Small intestine (tissue), 7 donors: ENCODE results near the gene CLDN5. TPM values are rescaled to one million over a fixed set of nuclear protein-coding genes. Genes with fewer than 3 reads are reported as not detected.

ENCODE experiments used
- DNase-seq, 2 donors: peaks; one replicate each; pipeline versions ENCODE4 v3.0.0 to v3.0.0-alpha.2; 2013
- FAIRE-seq: peaks from 2 replicates; lab custom pipeline; 2012; peaks lifted over from hg19 to GRCh38; lab: Jason Lieb, UNC
- H3K27ac ChIP-seq, 3 donors: one replicate each; pipeline ENCODE4 v1.5.1; 2013; ENCODE audit warnings: low read length in 2 of 3, mild to moderate bottlenecking in 2 of 3, control low read depth in 1 of 3, inconsistent platforms in 1 of 3, low read depth in 1 of 3, moderate library complexity in 1 of 3
- H3K27me3 ChIP-seq, 3 donors: one replicate each; pipeline ENCODE4 v1.6.1; 2013; ENCODE audit warnings: low read length in 3 of 3, inconsistent platforms in 1 of 3; ENCODE audit not compliant: control insufficient read depth in 3 of 3, insufficient read depth in 3 of 3
- H3K36me3 ChIP-seq, 3 donors: one replicate each; pipeline ENCODE4 v1.6.1; 2013; ENCODE audit warnings: low read length in 3 of 3, inconsistent platforms in 1 of 3, low read depth in 1 of 3, mild to moderate bottlenecking in 1 of 3, moderate library complexity in 1 of 3; ENCODE audit not compliant: control insufficient read depth in 3 of 3, insufficient read depth in 2 of 3
- H3K4me1 ChIP-seq, 3 donors: one replicate each; pipeline ENCODE4 v1.6.1; 2013; ENCODE audit warnings: low read length in 2 of 3, inconsistent platforms in 1 of 3, low read depth in 1 of 3, mild to moderate bottlenecking in 1 of 3, moderate library complexity in 1 of 3; ENCODE audit not compliant: control insufficient read depth in 3 of 3, insufficient read depth in 2 of 3
- H3K4me3 ChIP-seq, 3 donors: one replicate each; pipeline ENCODE4 v1.5.1; 2013; ENCODE audit warnings: low read length in 3 of 3, control low read depth in 1 of 3, inconsistent platforms in 1 of 3, low read depth in 1 of 3, mild to moderate bottlenecking in 1 of 3, moderate library complexity in 1 of 3
- H3K9me3 ChIP-seq, 2 donors: one replicate each; pipeline ENCODE4 v1.6.1; 2013; ENCODE audit warnings: low read depth in 1 of 2, low read length in 1 of 2; ENCODE audit not compliant: control insufficient read depth in 2 of 2, insufficient read depth in 1 of 2
- WGBS, 3 donors: extraction: QIAGEN DNeasy Blood & Tissue Kit; methylation state at CpG; one replicate each; pipeline ENCODE4 v1.1.7; 2013; 5-methylcytosine and 5-hydroxymethylcytosine counted together
- polyA plus RNA-seq, 4 donors: library from polyadenylated mRNA; stranded (reverse) in 3 of 4; unstranded in 1 of 4; fragments of 200-250 nt in 3 of 4; fragments of 120-200 nt in 1 of 4; gene quantifications; one replicate each; pipeline versions ENCODE4 v1.2.1 to v1.2.3, GENCODE V29; 2013
- donor health status: healthy with polysubstance abuse.
- donor health status: control.
- donor health status: control.
- donor health status: Bipolar disorder and iron deficiency.
- donor health status: healthy.

The CLDN5 gene
- polyA plus RNA-seq, 4 donors: 3.1 to 184 (median 10.4) TPM

- DNase-seq: no peak
- Histone ChIP-seq H3K27me3 (no peaks in the 10 kb centered on the region), H3K9me3 (no peaks in the 10 kb centered on the region), H3K36me3 (peaks cover 8 to 39% (median 19%) of the 10 kb centered on the region in 3 donors), H3K27ac (no peak overlapping the region), H3K4me3 (no peak overlapping the region), H3K4me1 (peaks cover 0 to 6% (median 0%) of the 10 kb centered on the region in 3 donors)
- no peak for FAIRE-seq
- WGBS, 3 donors: 75 to 84% (median 81%) methylated on average over 3 of the region's 3 CpGs
These were observed 48.2 kb downstream of the CLDN5 start for GRCh38 chr22:19476023-19476422.

DNA sequence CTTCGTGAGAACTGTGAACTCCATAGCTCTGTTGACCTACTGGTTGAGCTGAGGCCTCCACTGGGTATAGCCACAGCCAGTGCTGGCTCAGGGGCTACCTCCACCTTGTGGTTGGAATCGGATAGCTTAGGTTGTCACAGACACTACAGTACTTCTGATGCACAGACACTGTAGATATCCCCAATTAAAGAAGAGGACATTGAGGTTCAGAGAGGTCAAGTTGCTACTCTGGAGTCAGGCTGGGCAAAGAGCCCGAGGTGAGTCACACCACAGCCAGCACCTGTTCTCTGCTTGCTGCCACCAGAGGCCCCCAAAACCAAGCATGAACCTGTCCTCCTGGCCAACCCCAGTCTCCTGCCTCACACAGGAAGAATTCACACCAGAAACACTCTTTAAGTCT lies 50.6 kb downstream of the CLDN5 start:
- Histone ChIP-seq H3K27me3 (no peaks in the 10 kb centered on the region), H3K36me3 (peaks cover 20 to 63% (median 21%) of the 10 kb centered on the region in 3 donors), H3K9me3 (no peaks in the 10 kb centered on the region), H3K27ac (no peak overlapping the region), H3K4me1 (peaks cover 0 to 4% (median 0%) of the 10 kb centered on the region in 3 donors), H3K4me3 (no peak overlapping the region)
- FAIRE-seq: no peak
- no peak for DNase-seq
- 70 to 84% (median 79%) methylated on average over 3 of the region's 3 CpGs for WGBS, 3 donors

Other genes with a start within 250 kb of the CLDN5 start
- 1 to 10 TPM in 2 of 4 donors, under 1 TPM in 2; 0.67 to 1.5 (median 0.95) TPM for gene CLTCL1, start 232.7 kb downstream of the CLDN5 start, polyA plus RNA-seq
- 10 to 100 TPM; 15.7 to 29.3 (median 21.3) TPM for gene HIRA, start 92.7 kb downstream of the CLDN5 start, polyA plus RNA-seq
- 10 to 100 TPM; 25.2 to 33.5 (median 28.9) TPM for gene MRPL40, start 91.9 kb downstream of the CLDN5 start, polyA plus RNA-seq
- 10 to 100 TPM; 28.6 to 32.2 (median 29.4) TPM for gene C22orf39, start 76.7 kb downstream of the CLDN5 start, polyA plus RNA-seq
- gene UFD1, start 45.2 kb downstream of the CLDN5 start, polyA plus RNA-seq: 100 to 1,000 TPM in 1 of 4 donors, 10 to 100 TPM in 3; 46.0 to 112 (median 81.4) TPM
- gene CDC45, start 44.5 kb downstream of the CLDN5 start, polyA plus RNA-seq: 10 to 100 TPM in 1 of 4 donors, 1 to 10 TPM in 3; 2.2 to 13.8 (median 5.6) TPM
- 10 to 100 TPM in 1 of 4 donors, 1 to 10 TPM in 3; 2.2 to 10.2 (median 6.1) TPM for gene SEPTIN5, start 190.1 kb upstream of the CLDN5 start, polyA plus RNA-seq
- 1 to 10 TPM in 3 of 4 donors, under 1 TPM in 1; 0.67 to 2.0 (median 1.3) TPM for gene GP1BB, start 199.1 kb upstream of the CLDN5 start, polyA plus RNA-seq
- gene TBX1, start 236.4 kb upstream of the CLDN5 start, polyA plus RNA-seq: 1 to 10 TPM in 3 of 4 donors, not detected in 1; 1.1 to 4.8 (median 1.3) TPM